Lung (tissue), 12 donors: ENCODE measurements around the gene SPATA21. TPM values are rescaled to one million over a fixed set of nuclear protein-coding genes. Genes with fewer than 3 reads are reported as not detected.

ENCODE experiments used
- ATAC-seq: fragments of 200-7000 bp; cut with Tn5 transposase; one replicate; pipeline ENCODE4 v1.9.1; 2020; ENCODE audit warnings: moderate number of reproducible peaks; ENCODE audit not compliant: insufficient read depth, low FRiP score
- DNase-seq, 3 donors: peaks; one replicate each; pipeline ENCODE4 v3.0.0-alpha.2; 2013 to 2017
- H3K27ac ChIP-seq, 2 donors: one replicate each; pipeline ENCODE4 v1.5.1; 2013; ENCODE audit warnings: mild to moderate bottlenecking in 2 of 2, moderate library complexity in 2 of 2, control low read depth in 1 of 2, inconsistent platforms in 1 of 2, low read depth in 1 of 2, low read length in 1 of 2
- H3K27me3 ChIP-seq, 3 donors: one replicate each; pipeline ENCODE4 v1.5.1; 2013; ENCODE audit warnings: low read length in 2 of 3; ENCODE audit not compliant: control insufficient read depth in 3 of 3, insufficient read depth in 3 of 3
- H3K36me3 ChIP-seq, 4 donors: one replicate each; pipeline ENCODE4 v1.5.1; 2013; ENCODE audit warnings: low read length in 4 of 4, mild to moderate bottlenecking in 1 of 4, moderate library complexity in 1 of 4; ENCODE audit not compliant: control insufficient read depth in 4 of 4, insufficient read depth in 4 of 4
- H3K4me1 ChIP-seq, 5 donors: one replicate each; pipeline ENCODE4 v1.5.1; 2013; ENCODE audit warnings: low read length in 5 of 5, mild to moderate bottlenecking in 2 of 5, moderate library complexity in 1 of 5; ENCODE audit not compliant: control insufficient read depth in 5 of 5, insufficient read depth in 5 of 5
- H3K4me3 ChIP-seq: one replicate; pipeline ENCODE4 v1.5.1; 2013; ENCODE audit warnings: mild to moderate bottlenecking, control low read depth, moderate library complexity
- H3K9ac ChIP-seq, 2 donors: one replicate each; pipeline ENCODE4 v1.5.1; 2013; ENCODE audit warnings: low read length in 2 of 2, control low read depth in 1 of 2; ENCODE audit not compliant: insufficient read depth in 1 of 2
- H3K9me3 ChIP-seq, 4 donors: one replicate each; pipeline ENCODE4 v1.5.1; 2013; ENCODE audit warnings: low read length in 3 of 4, mild to moderate bottlenecking in 1 of 4, moderate library complexity in 1 of 4; ENCODE audit not compliant: control insufficient read depth in 4 of 4, insufficient read depth in 3 of 4
- WGBS, 2 donors: extraction: QIAGEN DNeasy Blood & Tissue Kit; methylation state at CpG; one replicate each; pipeline ENCODE4 v1.1.7; 2013; 5-methylcytosine and 5-hydroxymethylcytosine counted together
- polyA plus RNA-seq, 2 donors: library from polyadenylated mRNA; stranded (reverse); fragments of 200-250 nt; gene quantifications; one replicate each; pipeline ENCODE4 v1.2.1, GENCODE V29; 2013
- total RNA-seq, 2 donors: library from RNA; depleted of rRNA in 1 of 2; stranded (reverse); fragments of >200 nt in 1 of 2; gene quantifications; one replicate each; pipeline ENCODE4 v1.2.1, GENCODE V29; 2014 to 2021
- TF ChIP-seq, protein P1 (sequence below): IDR thresholded peaks from 2 replicates; pipeline ENCODE4 v1.5.1; 2012; ENCODE audit warnings: mild to moderate bottlenecking; ENCODE audit errors: control extremely low read depth, extremely low read depth
- donor health status: control.
- donor health status: control.
- donor health status: Bipolar disorder and iron deficiency.
- donor health status: healthy.
- donor health status: DM: yes; HTN: yes; CAD: no.

SPATA21 gene
- total and polyA plus RNA-seq, 4 donors: 0.14 to 0.15 TPM; not detected in 2

DNA sequence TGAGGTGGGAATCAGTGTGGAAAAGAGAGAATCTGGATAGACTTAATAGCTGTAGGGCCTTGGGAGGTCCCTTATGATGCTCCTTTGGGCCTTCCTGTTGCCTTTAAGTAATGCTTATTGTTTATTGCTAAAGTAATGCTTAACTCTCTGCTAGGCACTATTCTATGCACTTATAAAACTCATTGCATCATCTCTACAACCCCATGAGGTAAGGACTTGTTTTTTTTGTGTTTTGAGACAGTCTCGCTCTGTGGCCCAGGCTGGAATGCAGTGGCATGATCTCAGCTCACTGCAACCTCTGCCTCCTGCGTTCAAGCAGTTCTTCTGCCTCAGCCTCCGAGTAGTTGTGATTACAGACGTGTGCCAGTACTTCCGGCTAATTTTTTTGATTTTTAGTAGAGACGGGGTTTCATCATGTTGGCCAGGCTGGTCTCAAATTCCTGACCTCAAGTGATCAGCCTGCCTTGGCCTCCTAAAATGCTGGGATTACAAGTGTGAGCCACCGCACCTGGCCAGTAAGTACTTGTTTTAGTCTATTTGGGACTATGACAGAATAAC, 25.6 kb upstream of the SPATA21 start:
- H3K9me3 ChIP-seq: no peaks in the 10 kb centered on the region
- ATAC-seq (no peak), DNase-seq (no peak)
- peaks cover 15 to 34% (median 25%) of the 10 kb centered on the region in 4 donors for H3K36me3 ChIP-seq
- TF ChIP-seq, protein P1, sequence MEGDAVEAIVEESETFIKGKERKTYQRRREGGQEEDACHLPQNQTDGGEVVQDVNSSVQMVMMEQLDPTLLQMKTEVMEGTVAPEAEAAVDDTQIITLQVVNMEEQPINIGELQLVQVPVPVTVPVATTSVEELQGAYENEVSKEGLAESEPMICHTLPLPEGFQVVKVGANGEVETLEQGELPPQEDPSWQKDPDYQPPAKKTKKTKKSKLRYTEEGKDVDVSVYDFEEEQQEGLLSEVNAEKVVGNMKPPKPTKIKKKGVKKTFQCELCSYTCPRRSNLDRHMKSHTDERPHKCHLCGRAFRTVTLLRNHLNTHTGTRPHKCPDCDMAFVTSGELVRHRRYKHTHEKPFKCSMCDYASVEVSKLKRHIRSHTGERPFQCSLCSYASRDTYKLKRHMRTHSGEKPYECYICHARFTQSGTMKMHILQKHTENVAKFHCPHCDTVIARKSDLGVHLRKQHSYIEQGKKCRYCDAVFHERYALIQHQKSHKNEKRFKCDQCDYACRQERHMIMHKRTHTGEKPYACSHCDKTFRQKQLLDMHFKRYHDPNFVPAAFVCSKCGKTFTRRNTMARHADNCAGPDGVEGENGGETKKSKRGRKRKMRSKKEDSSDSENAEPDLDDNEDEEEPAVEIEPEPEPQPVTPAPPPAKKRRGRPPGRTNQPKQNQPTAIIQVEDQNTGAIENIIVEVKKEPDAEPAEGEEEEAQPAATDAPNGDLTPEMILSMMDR: no peak
- H3K4me1 ChIP-seq: no peaks in the 10 kb centered on the region
- no peak overlapping the region for H3K4me3 ChIP-seq
- no peak overlapping the region for H3K27ac ChIP-seq
- no peak overlapping the region for H3K9ac ChIP-seq
- WGBS, 2 donors: 94 to 96% methylated on average over 7 of the region's 7 CpGs
- H3K27me3 ChIP-seq: no peaks in the 10 kb centered on the region

DNA sequence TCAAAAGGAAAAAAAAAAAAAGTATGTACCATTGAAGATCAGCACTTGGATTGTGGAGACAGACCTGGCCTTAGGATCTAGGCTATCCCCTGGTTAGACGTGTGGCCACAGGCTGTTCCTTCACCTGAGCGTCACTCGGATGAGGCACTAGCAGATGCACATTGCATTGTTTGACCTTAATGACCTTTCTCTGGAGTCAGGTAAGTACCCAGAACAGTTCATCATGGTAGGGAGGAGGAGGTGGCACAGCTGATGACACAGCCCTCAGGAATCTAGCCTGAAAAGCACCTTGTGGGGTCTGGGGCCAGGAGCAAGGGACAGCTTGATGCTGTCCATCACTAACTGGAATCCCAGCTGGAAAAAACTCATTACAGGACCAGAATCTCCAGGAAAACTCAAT, 24.5 kb upstream of the SPATA21 start:
- Histone ChIP-seq H3K9me3 (no peaks in the 10 kb centered on the region), H3K27ac (no peak overlapping the region), H3K4me3 (no peak overlapping the region), H3K9ac (no peak overlapping the region), H3K4me1 (no peaks in the 10 kb centered on the region), H3K27me3 (no peaks in the 10 kb centered on the region), H3K36me3 (peaks cover 15 to 40% (median 32%) of the 10 kb centered on the region in 4 donors)
- DNase-seq (no peak), ATAC-seq (no peak)
- TF ChIP-seq, protein P1: no peak
- WGBS, 2 donors: 95% methylated on average over 3 of the region's 3 CpGs

DNA sequence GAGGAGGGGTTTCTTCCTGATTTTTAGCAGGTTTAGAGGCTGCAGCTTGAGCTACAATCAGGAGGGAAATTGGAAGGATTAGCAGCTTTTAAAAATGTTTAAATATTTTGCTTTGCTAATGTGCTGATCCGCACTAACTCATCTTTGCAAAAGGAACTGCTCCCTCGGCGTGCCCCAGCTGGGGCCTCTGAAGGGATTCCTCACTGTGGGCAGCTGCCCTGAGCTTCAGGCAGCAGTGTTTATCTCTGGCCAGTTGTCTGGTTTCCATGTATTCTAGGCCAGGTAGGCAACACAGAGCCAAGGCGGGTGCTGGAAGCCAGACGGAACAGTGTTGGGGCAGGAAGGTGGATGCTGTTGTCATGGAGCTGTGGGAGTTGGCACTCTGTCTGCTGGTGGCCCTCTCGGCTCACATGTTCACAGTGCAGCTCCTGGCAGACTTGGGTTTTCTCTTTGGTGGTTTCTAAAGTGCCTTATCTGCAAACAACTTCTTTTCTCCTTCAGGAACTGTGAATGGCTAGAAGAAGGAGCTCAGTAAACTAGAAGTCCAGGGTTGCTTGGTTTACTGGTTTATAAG, 22.2 kb upstream of the SPATA21 start:
- TF ChIP-seq, protein P1: no peak
- Histone ChIP-seq H3K4me1 (no peaks in the 10 kb centered on the region), H3K36me3 (peaks cover 15 to 47% (median 42%) of the 10 kb centered on the region in 4 donors), H3K9ac (no peak overlapping the region), H3K27ac (no peak overlapping the region), H3K4me3 (no peak overlapping the region), H3K27me3 (no peaks in the 10 kb centered on the region), H3K9me3 (no peaks in the 10 kb centered on the region)
- WGBS, 2 donors: 77 to 81% methylated on average over 6 of the region's 6 CpGs
- ATAC-seq (no peak), DNase-seq (no peak)
